CD14-positive monocyte (primary cell): Measurements from ENCODE around the gene FAM180B. TPM values are rescaled to one million over a fixed set of nuclear protein-coding genes. Genes with fewer than 3 reads are reported as not detected.
A peak's percentile ranks its signal among the peaks of the same experiment; 100 is the strongest.

Source experiments
- DNase-seq, 3 donors: peaks; one replicate each; pipeline ENCODE4 v3.0.0-alpha.2; 2011 to 2022
- H2AFZ ChIP-seq: 2 replicates; pipeline ENCODE4 v1.6.0; 2012; ENCODE audit warnings: mild to moderate bottlenecking, low read depth, low read length, inconsistent platforms; ENCODE audit not compliant: insufficient read depth, poor library complexity, severe bottlenecking
- H3K27ac ChIP-seq, 2 donors: 1 replicate in 1 of 2; 2 replicates in 1 of 2; pipeline ENCODE4 v1.5.1; 2012 to 2013; ENCODE audit warnings: low read length in 2 of 2, control low read depth in 1 of 2, inconsistent platforms in 1 of 2, low read depth in 1 of 2, mild to moderate bottlenecking in 1 of 2
- H3K27me3 ChIP-seq, 2 donors: one replicate each; pipeline versions ENCODE4 v1.6.0 to v1.6.1; 2011 to 2013; ENCODE audit warnings: low read length in 2 of 2; ENCODE audit not compliant: control insufficient read depth in 2 of 2, insufficient read depth in 2 of 2
- H3K36me3 ChIP-seq, 2 donors: replicated peaks in 1 of 2; 1 replicate in 1 of 2; 2 replicates in 1 of 2; pipeline versions ENCODE4 v1.5.1 to v1.6.1; 2012 to 2013; ENCODE audit warnings: low read length in 2 of 2, control low read depth in 1 of 2, inconsistent platforms in 1 of 2, mild to moderate bottlenecking in 1 of 2; ENCODE audit not compliant: insufficient read depth in 2 of 2, control insufficient read depth in 1 of 2
- H3K4me1 ChIP-seq, 2 donors: 1 replicate in 1 of 2; 2 replicates in 1 of 2; pipeline versions ENCODE4 v1.5.1 to v1.6.1; 2012 to 2013; ENCODE audit warnings: low read length in 2 of 2, control low read depth in 1 of 2, inconsistent platforms in 1 of 2, mild to moderate bottlenecking in 1 of 2, moderate library complexity in 1 of 2; ENCODE audit not compliant: insufficient read depth in 2 of 2, control insufficient read depth in 1 of 2
- H3K4me2 ChIP-seq: replicated peaks from 2 replicates; pipeline ENCODE3; 2012; ENCODE audit warnings: low read length, moderate library complexity, mild to moderate bottlenecking; ENCODE audit not compliant: poor library complexity, severe bottlenecking; ENCODE audit errors: extremely low read depth
- H3K4me3 ChIP-seq, 3 experiments: fragments of 200-600 bp in 1 of 3; sonication (generic) in 1 of 3; replicated peaks in 1 of 3; 1 replicate in 2 of 3; 2 replicates in 1 of 3; pipeline ENCODE4 v1.5.1; 2011 to 2013; ENCODE audit warnings: low read length in 3 of 3, mild to moderate bottlenecking in 3 of 3, control low read depth in 2 of 3, low read depth in 2 of 3, inconsistent platforms in 1 of 3, moderate library complexity in 1 of 3
- H3K79me2 ChIP-seq: 2 replicates; pipeline ENCODE4 v1.6.0; 2012; ENCODE audit warnings: mild to moderate bottlenecking, control low read depth, inconsistent platforms, low read length, moderate library complexity; ENCODE audit not compliant: insufficient read depth
- H3K9ac ChIP-seq: 2 replicates; pipeline ENCODE4 v1.6.0; 2017; ENCODE audit warnings: low read length, mild to moderate bottlenecking; ENCODE audit not compliant: insufficient read depth, poor library complexity, severe bottlenecking
- H3K9me3 ChIP-seq, 2 donors: replicated peaks in 1 of 2; 1 replicate in 1 of 2; 2 replicates in 1 of 2; pipeline versions ENCODE4 v1.5.1 to v1.6.1; 2012 to 2013; ENCODE audit warnings: low read length in 2 of 2, control low read depth in 1 of 2; ENCODE audit not compliant: control insufficient read depth in 1 of 2, insufficient read depth in 1 of 2
- H4K20me1 ChIP-seq: 2 replicates; pipeline ENCODE4 v1.6.0; 2012; ENCODE audit warnings: mild to moderate bottlenecking, low read length, control low read depth, moderate library complexity; ENCODE audit not compliant: insufficient read depth
- H3K27ac Mint-ChIP-seq, 7 donors: one replicate each; pipeline ENCODE4 v1.8.0; 2020; ENCODE audit warnings: mild to moderate bottlenecking in 7 of 7, mixed read lengths in 7 of 7, moderate library complexity in 6 of 7, inconsistent platforms in 2 of 7
- H3K27me3 Mint-ChIP-seq, 3 donors: one replicate each; pipeline ENCODE4 v1.8.0; 2021 to 2022; ENCODE audit warnings: low read depth in 3 of 3, mild to moderate bottlenecking in 3 of 3, mixed read lengths in 3 of 3, moderate library complexity in 3 of 3, inconsistent platforms in 1 of 3
- H3K36me3 Mint-ChIP-seq, 2 donors: one replicate each; pipeline ENCODE4 v1.8.0; 2020; ENCODE audit warnings: mixed read lengths in 2 of 2, inconsistent platforms in 1 of 2, mild to moderate bottlenecking in 1 of 2
- H3K4me1 Mint-ChIP-seq: one replicate; pipeline ENCODE4 v1.8.0; 2020; ENCODE audit warnings: mild to moderate bottlenecking, mixed read lengths
- H3K4me3 Mint-ChIP-seq, 2 donors: one replicate each; pipeline ENCODE4 v1.8.0; 2020; ENCODE audit warnings: mild to moderate bottlenecking in 2 of 2, mixed read lengths in 2 of 2, moderate library complexity in 1 of 2
- H3K9me3 Mint-ChIP-seq, 7 donors: one replicate each; pipeline ENCODE4 v1.8.0; 2020 to 2022; ENCODE audit warnings: mixed read lengths in 7 of 7, mild to moderate bottlenecking in 6 of 7, moderate library complexity in 6 of 7, inconsistent platforms in 2 of 7
- CTCF ChIP-seq: fragments of 200-600 bp; IDR thresholded peaks from one replicate; pipeline ENCODE4 v1.8.0; 2022; ENCODE audit warnings: antibody characterized with exemption, mild to moderate bottlenecking
- WGBS: methylation state at CpG from one replicate; pipeline ENCODE4 v1.1.5; 2013; ENCODE audit warnings: missing lambda C conversion rate; ENCODE audit not compliant: insufficient coverage; 5-methylcytosine and 5-hydroxymethylcytosine counted together
- intact Hi-C, 2 donors: fragments of 100-400 bp; cut with micrococcal nuclease; formaldehyde crosslinking; loops; one replicate each; pipeline versions ENCODE4 v1.15.0 to v1.15.1; 2023
- polyA plus RNA-seq, 3 donors: library from polyadenylated mRNA; depleted of rRNA in 1 of 3; unstranded in 2 of 3; stranded (reverse) in 1 of 3; fragments of 300-500 nt in 2 of 3; fragments of >200 nt in 1 of 3; fragmentation: Illumina TruSeq in 2 of 3; gene quantifications; 1 replicate in 2 of 3; 2 replicates in 1 of 3; pipeline ENCODE4 v1.2.3, GENCODE V29; 2012 to 2021

The FAM180B gene
- polyA plus RNA-seq, 3 donors = 0.13 TPM; not detected in 2

- peaks cover 15% of the 10 kb centered on the region for H3K79me2 ChIP-seq
- peak overlapping the region; percentile 17 to 68 for H3K27ac ChIP-seq
- H3K9me3 ChIP-seq = no peaks in the 10 kb centered on the region
- Mint-ChIP-seq H3K4me1 (peaks cover 35% of the 10 kb centered on the region), H3K36me3 (peaks cover 17 to 34% of the 10 kb centered on the region in 2 donors), H3K27ac (peak overlapping the region; percentile 40 to 86 (median 79)), H3K27me3 (peaks cover 6 to 10% (median 8%) of the 10 kb centered on the region in 3 donors), H3K4me3 (peak overlapping the region; percentile 56 to 84), H3K9me3 (no peaks in the 10 kb centered on the region)
- peak overlapping the region; percentile 84 for H2AFZ ChIP-seq
- H3K4me3 ChIP-seq = peak overlapping the region in 2 of 3 experiments; percentile 5 to 50
- peaks cover 19 to 25% of the 10 kb centered on the region in 2 donors for H3K36me3 ChIP-seq
- H3K4me2 ChIP-seq = peak overlapping the region; percentile 63
- H3K27me3 ChIP-seq = peaks cover under 1 to 6% of the 10 kb centered on the region in 2 donors
- intact Hi-C loops = no loop called here
- WGBS = 2% methylated on average over 13 of the region's 14 CpGs
- no peak for TF ChIP-seq CTCF
- H4K20me1 ChIP-seq = no peaks in the 10 kb centered on the region
- peak overlapping the region; percentile 43 for H3K9ac ChIP-seq
- DNase-seq = peak; percentile 67 to 77 (median 71)
- H3K4me1 ChIP-seq = peaks cover 21 to 30% of the 10 kb centered on the region in 2 donors
Observed at GRCh38 chr11:47587723-47588326, 1.3 kb downstream of the FAM180B start.

GRCh38 chr11:47589118-47589517, 2.6 kb downstream of the FAM180B start:
- Mint-ChIP-seq H3K9me3 (peaks cover 0 to 7% (median 2%) of the 10 kb centered on the region in 7 donors), H3K4me1 (peaks cover 44% of the 10 kb centered on the region), H3K27me3 (peaks cover 19 to 21% (median 20%) of the 10 kb centered on the region in 3 donors), H3K27ac (no peak overlapping the region), H3K36me3 (peaks cover 8 to 21% of the 10 kb centered on the region in 2 donors), H3K4me3 (no peak overlapping the region)
- intact Hi-C loops = no loop called here
- no peak overlapping the region for H3K27ac ChIP-seq
- peaks cover 15% of the 10 kb centered on the region for H3K79me2 ChIP-seq
- H3K27me3 ChIP-seq = peaks cover 11 to 18% of the 10 kb centered on the region in 2 donors
- H3K4me1 ChIP-seq = peaks cover 31 to 43% of the 10 kb centered on the region in 2 donors
- no peak overlapping the region for H3K4me2 ChIP-seq
- 100% methylated on average over 4 of the region's 11 CpGs for WGBS
- H3K9me3 ChIP-seq = peaks cover 0 to 6% of the 10 kb centered on the region in 2 donors
- no peak overlapping the region for H3K9ac ChIP-seq
- TF ChIP-seq CTCF = no peak
- H3K36me3 ChIP-seq = peaks cover 7 to 12% of the 10 kb centered on the region in 2 donors
- H4K20me1 ChIP-seq = no peaks in the 10 kb centered on the region
- no peak for DNase-seq
- H3K4me3 ChIP-seq = no peak overlapping the region
- H2AFZ ChIP-seq = no peak overlapping the region
